Adrenal gland (tissue), 12 donors: Measurements from ENCODE around the gene RTL10. TPM values are rescaled to one million over a fixed set of nuclear protein-coding genes. Genes with fewer than 3 reads are reported as not detected.

Experiments used
- DNase-seq, 7 donors: peaks; one replicate each; pipeline ENCODE4 v3.0.0-alpha.2; 2019 to 2020
- H3K27ac ChIP-seq, 5 donors: fragments of 200-600 bp; sonication (generic) in 4 of 5; 1 replicate in 3 of 5; 2 replicates in 2 of 5; pipeline versions ENCODE4 v1.5.1 to v1.8.0; 2016 to 2020; ENCODE audit warnings: mild to moderate bottlenecking in 1 of 5
- H3K27me3 ChIP-seq: fragments of 200-600 bp; 2 replicates; pipeline ENCODE4 v1.8.0; 2021
- H3K36me3 ChIP-seq, 2 donors: fragments of 200-600 bp; replicated peaks in 1 of 2; 1 replicate in 1 of 2; 2 replicates in 1 of 2; pipeline versions ENCODE4 v1.5.1 to v1.8.0; 2018 to 2022
- H3K4me1 ChIP-seq, 2 donors: fragments of 200-600 bp; replicated peaks in 1 of 2; 1 replicate in 1 of 2; 2 replicates in 1 of 2; pipeline versions ENCODE4 v1.5.1 to v1.8.0; 2018 to 2021
- H3K4me3 ChIP-seq, 4 donors: fragments of 200-600 bp; sonication (generic) in 3 of 4; one replicate each; pipeline ENCODE4 v1.5.1; 2016 to 2018
- H3K9me3 ChIP-seq, 3 donors: fragments of 200-600 bp; sonication (generic) in 1 of 3; replicated peaks in 1 of 3; 1 replicate in 2 of 3; 2 replicates in 1 of 3; pipeline versions ENCODE4 v1.5.1 to v1.8.0; 2016 to 2021
- POLR2A ChIP-seq, 2 donors: fragments of 450-650 bp; IDR thresholded peaks; one replicate each; pipeline ENCODE4 v1.6.1; 2017; ENCODE audit warnings: antibody characterized with exemption in 2 of 2, mild to moderate bottlenecking in 2 of 2, moderate library complexity in 1 of 2
- WGBS, 4 donors: extraction: QIAGEN DNeasy Blood & Tissue Kit in 2 of 4; methylation state at CpG; one replicate each; pipeline versions ENCODE4 v1.1.5 to v1.1.7; 2013 to 2017; 5-methylcytosine and 5-hydroxymethylcytosine counted together
- intact Hi-C, 2 donors: fragments of 100-400 bp; cut with DNase I; formaldehyde crosslinking; loops; one replicate each; pipeline versions ENCODE4 v1.14.1 to v1.15.0; 2022 to 2023
- polyA plus RNA-seq, 3 donors: library from polyadenylated mRNA; stranded (reverse); fragments of 200-250 nt in 2 of 3; fragments of 350-450 nt in 1 of 3; fragmentation: Illumina TruSeq in 1 of 3; extraction: RNeasy Lipid Tissue Mini Kit (QIAGEN cat#74804) in 1 of 3; gene quantifications; one replicate each; pipeline ENCODE4 v1.2.3, GENCODE V29; 2013 to 2014
- total RNA-seq, 9 donors: library from RNA; depleted of rRNA in 4 of 9; stranded (reverse); fragments of >200 nt in 4 of 9; fragments of 120-200 nt in 1 of 9; fragmentation: NEBNext Ultra II Directional in 1 of 9; extraction: Animal tissue kit (Norgen Biotek cat#: 25700) in 1 of 9; gene quantifications; one replicate each; pipeline versions ENCODE4 v1.1.0 to v1.2.4, GENCODE V29; 2013 to 2023
- TF ChIP-seq, protein P1 (sequence below), 6 experiments: fragments of 450-650 bp in 4 of 6; fragments of 200-600 bp in 2 of 6; sonication (generic) in 1 of 6; IDR thresholded peaks; 1 replicate in 5 of 6; 2 replicates in 1 of 6; pipeline versions ENCODE4 v1.5.1 to v1.8.0; 2016 to 2021; ENCODE audit warnings: antibody characterized with exemption in 6 of 6, mild to moderate bottlenecking in 2 of 6, moderate library complexity in 1 of 6
- donor health status: healthy with polysubstance abuse.
- donor health status: Bipolar disorder and iron deficiency.
- donor health status: DM: yes; HTN: yes; CAD: no.
- donor health status: DM: no; HTN: no; CAD: no.
- donor health status: DM: no; HTN: no; CAD: no.
- donor health status: DM: yes; HTN: yes; CAD: no.

Gene RTL10
- total and polyA plus RNA-seq, 12 donors = 5.5 to 17.5 (median 11.7) TPM

DNA sequence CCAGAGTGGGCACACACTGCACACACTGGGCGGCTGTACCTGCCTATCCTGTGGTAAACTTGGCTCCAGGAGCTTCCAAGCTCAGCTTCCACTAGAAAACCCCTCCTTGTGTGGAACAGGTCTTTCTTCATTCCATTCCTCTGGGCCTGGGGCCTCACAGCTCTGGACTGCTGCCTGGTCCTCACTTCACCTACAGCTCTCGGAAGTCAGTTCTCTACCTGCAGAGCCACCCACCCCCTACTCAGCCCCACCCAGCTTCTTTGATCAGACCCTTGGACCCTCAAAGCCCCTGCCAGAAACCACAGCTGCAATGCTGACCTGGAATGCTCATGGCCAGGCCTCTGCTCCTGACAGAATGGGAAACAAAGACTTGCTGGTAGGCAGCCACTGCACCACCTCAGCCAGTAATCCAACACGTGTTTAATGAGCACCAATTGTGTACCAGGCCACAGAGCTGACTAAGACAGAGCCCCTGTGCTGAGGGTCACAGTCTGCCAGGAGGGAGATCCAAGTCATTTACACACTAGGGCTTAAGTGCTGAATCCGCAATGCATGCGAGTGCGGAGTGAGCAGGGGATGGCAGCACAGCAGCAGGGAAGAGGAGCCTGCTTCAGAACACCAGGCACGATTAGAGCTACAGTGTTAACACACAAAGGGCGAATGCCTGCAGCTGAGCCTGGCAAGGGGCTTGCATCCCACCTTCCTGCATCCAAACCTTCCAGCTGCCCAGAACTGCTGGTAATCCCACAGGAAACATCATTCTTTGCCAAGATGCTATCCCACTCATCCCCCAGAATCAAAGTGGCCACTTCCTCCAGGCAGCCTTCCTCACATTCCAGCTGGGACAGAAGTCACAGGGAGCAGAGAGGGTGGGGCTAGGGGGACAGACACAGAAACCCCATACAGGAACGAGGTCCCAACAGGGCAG is 4.6 kb downstream of the RTL10 start:
- Histone ChIP-seq H3K36me3 (peaks cover 0 to 18% of the 10 kb centered on the region in 2 donors), H3K4me1 (peaks cover 17% of the 10 kb centered on the region in 2 donors)
- DNase-seq = no peak

DNA sequence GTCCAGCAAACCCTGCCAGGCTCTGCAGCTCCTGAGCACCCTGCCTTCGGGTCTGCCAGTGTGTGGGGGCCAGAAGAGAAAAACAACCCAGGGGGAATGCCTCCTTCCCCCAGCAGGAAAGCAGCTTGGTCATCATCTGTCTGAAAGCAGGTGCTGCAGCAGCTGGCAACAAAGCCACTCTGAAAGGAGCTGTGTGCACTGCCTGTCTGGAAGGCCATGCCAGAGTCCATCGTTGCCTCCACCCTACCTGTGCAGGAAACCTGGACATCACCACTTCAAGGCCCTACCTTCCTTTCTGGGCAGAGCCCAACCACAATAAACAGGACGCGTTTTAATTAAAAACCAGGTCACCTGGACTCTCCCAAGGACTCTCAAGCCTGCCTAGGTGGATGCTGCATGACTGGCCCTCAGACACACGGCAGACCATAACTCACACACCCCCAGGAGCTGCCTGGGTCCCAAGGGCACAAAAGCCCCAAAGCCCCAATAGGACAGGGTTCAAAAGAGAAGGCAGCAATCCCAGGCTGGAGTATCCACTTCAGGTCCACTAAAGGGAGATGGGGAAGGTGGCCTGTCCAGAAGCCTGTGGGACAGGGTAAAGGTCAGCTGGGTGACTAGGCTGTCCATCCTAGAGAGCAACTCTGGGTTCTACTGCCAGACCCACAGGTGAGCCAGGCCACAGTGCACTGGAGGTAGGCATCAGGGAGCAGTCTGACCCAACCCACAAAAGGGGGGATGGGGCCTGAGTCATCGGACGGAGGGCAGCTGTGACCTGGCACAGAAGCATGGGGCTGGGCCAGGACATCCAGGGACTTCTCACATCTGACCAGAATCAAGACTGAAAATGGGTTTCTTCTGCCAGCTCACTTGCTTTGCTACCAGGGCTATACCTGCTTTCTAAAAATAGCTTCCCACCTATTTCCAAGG is 6.1 kb downstream of the RTL10 start:
- peak; percentile 61 to 83 (median 79) for DNase-seq
- intact Hi-C loops = no loop called here
- no peaks in the 10 kb centered on the region for H3K27me3 ChIP-seq
- peaks cover 0 to 18% of the 10 kb centered on the region in 2 donors for H3K36me3 ChIP-seq
- WGBS, 4 donors = 47 to 100% (median 52%) methylated on average over 1 to 7 of the region's 7 CpGs
- no peaks in the 10 kb centered on the region for H3K9me3 ChIP-seq
- H3K4me3 ChIP-seq = no peak overlapping the region
- H3K27ac ChIP-seq = peak overlapping the region in 1 of 5 donors; percentile 17
- H3K4me1 ChIP-seq = peaks cover 11 to 17% of the 10 kb centered on the region in 2 donors
- no peak for TF ChIP-seq POLR2A (IDR thresholded peaks at IDR 0.05)
- TF ChIP-seq, protein P1, sequence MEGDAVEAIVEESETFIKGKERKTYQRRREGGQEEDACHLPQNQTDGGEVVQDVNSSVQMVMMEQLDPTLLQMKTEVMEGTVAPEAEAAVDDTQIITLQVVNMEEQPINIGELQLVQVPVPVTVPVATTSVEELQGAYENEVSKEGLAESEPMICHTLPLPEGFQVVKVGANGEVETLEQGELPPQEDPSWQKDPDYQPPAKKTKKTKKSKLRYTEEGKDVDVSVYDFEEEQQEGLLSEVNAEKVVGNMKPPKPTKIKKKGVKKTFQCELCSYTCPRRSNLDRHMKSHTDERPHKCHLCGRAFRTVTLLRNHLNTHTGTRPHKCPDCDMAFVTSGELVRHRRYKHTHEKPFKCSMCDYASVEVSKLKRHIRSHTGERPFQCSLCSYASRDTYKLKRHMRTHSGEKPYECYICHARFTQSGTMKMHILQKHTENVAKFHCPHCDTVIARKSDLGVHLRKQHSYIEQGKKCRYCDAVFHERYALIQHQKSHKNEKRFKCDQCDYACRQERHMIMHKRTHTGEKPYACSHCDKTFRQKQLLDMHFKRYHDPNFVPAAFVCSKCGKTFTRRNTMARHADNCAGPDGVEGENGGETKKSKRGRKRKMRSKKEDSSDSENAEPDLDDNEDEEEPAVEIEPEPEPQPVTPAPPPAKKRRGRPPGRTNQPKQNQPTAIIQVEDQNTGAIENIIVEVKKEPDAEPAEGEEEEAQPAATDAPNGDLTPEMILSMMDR (IDR thresholded peaks at IDR 0.05) = no peak

More for the DNA sequence above, 4.6 kb downstream of the RTL10 start:
- intact Hi-C loops = no loop called here
- no peaks in the 10 kb centered on the region for H3K9me3 ChIP-seq
- H3K27me3 ChIP-seq = no peaks in the 10 kb centered on the region
- no peak overlapping the region for H3K4me3 ChIP-seq
- 89 to 98% (median 93%) methylated on average over 8 to 9 of the region's 9 CpGs for WGBS, 4 donors
- TF ChIP-seq, protein P1 (IDR thresholded peaks at IDR 0.05) = no peak
- TF ChIP-seq POLR2A (IDR thresholded peaks at IDR 0.05) = no peak
- no peak overlapping the region for H3K27ac ChIP-seq

DNA sequence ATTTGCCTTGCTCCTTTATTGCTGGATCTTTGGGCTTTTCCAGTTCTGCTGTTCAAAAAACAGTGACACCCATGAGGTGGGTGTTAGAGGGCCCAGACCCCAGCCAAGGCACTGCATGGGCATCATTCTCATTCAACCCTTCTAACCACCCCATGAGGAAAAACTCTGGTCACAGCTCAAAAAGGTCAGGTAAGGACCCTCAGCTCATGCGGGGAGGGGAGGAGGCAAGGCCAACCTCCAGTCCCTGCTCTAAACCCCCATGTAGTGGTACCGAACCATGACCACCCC is 7.4 kb downstream of the RTL10 start:
- H3K4me3 ChIP-seq = no peak overlapping the region
- H3K27ac ChIP-seq = no peak overlapping the region
- 88 to 98% (median 93%) methylated on average over 2 of the region's 2 CpGs for WGBS, 4 donors
- peaks cover 3 to 12% of the 10 kb centered on the region in 2 donors for H3K4me1 ChIP-seq
- peaks cover 0 to 16% of the 10 kb centered on the region in 2 donors for H3K36me3 ChIP-seq
- TF ChIP-seq, protein P1 (IDR thresholded peaks at IDR 0.05) = no peak
- no peaks in the 10 kb centered on the region for H3K27me3 ChIP-seq
- intact Hi-C loops = no loop called here
- no peak for DNase-seq
- no peaks in the 10 kb centered on the region for H3K9me3 ChIP-seq
